Adrenal gland (tissue), 12 donors: ENCODE results near the gene MARCHF3. TPM values are rescaled to one million over a fixed set of nuclear protein-coding genes. Genes with fewer than 3 reads are reported as not detected.
A peak's percentile ranks its signal among the peaks of the same experiment; 100 is the strongest.
"Not testable (repeated sequence)": the region's sequence is repeated elsewhere in the genome, so short reads cannot be mapped to it uniquely, and the experiment has no call there.

Experiments used
- DNase-seq, 7 donors: peaks; one replicate each; pipeline ENCODE4 v3.0.0-alpha.2; 2019 to 2020
- H3K27ac ChIP-seq, 5 donors: fragments of 200-600 bp; sonication (generic) in 4 of 5; 1 replicate in 3 of 5; 2 replicates in 2 of 5; pipeline versions ENCODE4 v1.5.1 to v1.8.0; 2016 to 2020; ENCODE audit warnings: mild to moderate bottlenecking in 1 of 5
- H3K27me3 ChIP-seq: fragments of 200-600 bp; 2 replicates; pipeline ENCODE4 v1.8.0; 2021
- H3K36me3 ChIP-seq, 2 donors: fragments of 200-600 bp; replicated peaks in 1 of 2; 1 replicate in 1 of 2; 2 replicates in 1 of 2; pipeline versions ENCODE4 v1.5.1 to v1.8.0; 2018 to 2022
- H3K4me1 ChIP-seq, 2 donors: fragments of 200-600 bp; replicated peaks in 1 of 2; 1 replicate in 1 of 2; 2 replicates in 1 of 2; pipeline versions ENCODE4 v1.5.1 to v1.8.0; 2018 to 2021
- H3K4me3 ChIP-seq, 4 donors: fragments of 200-600 bp; sonication (generic) in 3 of 4; one replicate each; pipeline ENCODE4 v1.5.1; 2016 to 2018
- H3K9me3 ChIP-seq, 3 donors: fragments of 200-600 bp; sonication (generic) in 1 of 3; replicated peaks in 1 of 3; 1 replicate in 2 of 3; 2 replicates in 1 of 3; pipeline versions ENCODE4 v1.5.1 to v1.8.0; 2016 to 2021
- POLR2A ChIP-seq, 2 donors: fragments of 450-650 bp; IDR thresholded peaks; one replicate each; pipeline ENCODE4 v1.6.1; 2017; ENCODE audit warnings: antibody characterized with exemption in 2 of 2, mild to moderate bottlenecking in 2 of 2, moderate library complexity in 1 of 2
- WGBS, 4 donors: extraction: QIAGEN DNeasy Blood & Tissue Kit in 2 of 4; methylation state at CpG; one replicate each; pipeline versions ENCODE4 v1.1.5 to v1.1.7; 2013 to 2017; 5-methylcytosine and 5-hydroxymethylcytosine counted together
- intact Hi-C, 2 donors: fragments of 100-400 bp; cut with DNase I; formaldehyde crosslinking; loops; one replicate each; pipeline versions ENCODE4 v1.14.1 to v1.15.0; 2022 to 2023
- polyA plus RNA-seq, 3 donors: library from polyadenylated mRNA; stranded (reverse); fragments of 200-250 nt in 2 of 3; fragments of 350-450 nt in 1 of 3; fragmentation: Illumina TruSeq in 1 of 3; extraction: RNeasy Lipid Tissue Mini Kit (QIAGEN cat#74804) in 1 of 3; gene quantifications; one replicate each; pipeline ENCODE4 v1.2.3, GENCODE V29; 2013 to 2014
- total RNA-seq, 9 donors: library from RNA; depleted of rRNA in 4 of 9; stranded (reverse); fragments of >200 nt in 4 of 9; fragments of 120-200 nt in 1 of 9; fragmentation: NEBNext Ultra II Directional in 1 of 9; extraction: Animal tissue kit (Norgen Biotek cat#: 25700) in 1 of 9; gene quantifications; one replicate each; pipeline versions ENCODE4 v1.1.0 to v1.2.4, GENCODE V29; 2013 to 2023
- TF ChIP-seq, protein P1 (sequence below), 6 experiments: fragments of 450-650 bp in 4 of 6; fragments of 200-600 bp in 2 of 6; sonication (generic) in 1 of 6; IDR thresholded peaks; 1 replicate in 5 of 6; 2 replicates in 1 of 6; pipeline versions ENCODE4 v1.5.1 to v1.8.0; 2016 to 2021; ENCODE audit warnings: antibody characterized with exemption in 6 of 6, mild to moderate bottlenecking in 2 of 6, moderate library complexity in 1 of 6
- donor health status: healthy with polysubstance abuse.
- donor health status: Bipolar disorder and iron deficiency.
- donor health status: DM: yes; HTN: yes; CAD: no.
- donor health status: DM: no; HTN: no; CAD: no.
- donor health status: DM: no; HTN: no; CAD: no.
- donor health status: DM: yes; HTN: yes; CAD: no.

The MARCHF3 gene
- total and polyA plus RNA-seq, 12 donors: 3.9 to 48.9 (median 12.2) TPM

GRCh38 chr5:126846344-126846743 is 184.0 kb downstream of the MARCHF3 start:
- H3K36me3 ChIP-seq: no peaks in the 10 kb centered on the region
- TF ChIP-seq, protein P1, sequence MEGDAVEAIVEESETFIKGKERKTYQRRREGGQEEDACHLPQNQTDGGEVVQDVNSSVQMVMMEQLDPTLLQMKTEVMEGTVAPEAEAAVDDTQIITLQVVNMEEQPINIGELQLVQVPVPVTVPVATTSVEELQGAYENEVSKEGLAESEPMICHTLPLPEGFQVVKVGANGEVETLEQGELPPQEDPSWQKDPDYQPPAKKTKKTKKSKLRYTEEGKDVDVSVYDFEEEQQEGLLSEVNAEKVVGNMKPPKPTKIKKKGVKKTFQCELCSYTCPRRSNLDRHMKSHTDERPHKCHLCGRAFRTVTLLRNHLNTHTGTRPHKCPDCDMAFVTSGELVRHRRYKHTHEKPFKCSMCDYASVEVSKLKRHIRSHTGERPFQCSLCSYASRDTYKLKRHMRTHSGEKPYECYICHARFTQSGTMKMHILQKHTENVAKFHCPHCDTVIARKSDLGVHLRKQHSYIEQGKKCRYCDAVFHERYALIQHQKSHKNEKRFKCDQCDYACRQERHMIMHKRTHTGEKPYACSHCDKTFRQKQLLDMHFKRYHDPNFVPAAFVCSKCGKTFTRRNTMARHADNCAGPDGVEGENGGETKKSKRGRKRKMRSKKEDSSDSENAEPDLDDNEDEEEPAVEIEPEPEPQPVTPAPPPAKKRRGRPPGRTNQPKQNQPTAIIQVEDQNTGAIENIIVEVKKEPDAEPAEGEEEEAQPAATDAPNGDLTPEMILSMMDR (IDR thresholded peaks at IDR 0.05): peak in 1 of 6 experiments; percentile 18
- no peak for TF ChIP-seq POLR2A (IDR thresholded peaks at IDR 0.05)
- no peaks in the 10 kb centered on the region for H3K9me3 ChIP-seq
- H3K27ac ChIP-seq: no peak overlapping the region
- no peak overlapping the region for H3K4me3 ChIP-seq
- no peaks in the 10 kb centered on the region for H3K27me3 ChIP-seq
- DNase-seq: no peak
- intact Hi-C loops: loop anchor here in 1 of 2 donors (10.0 kb wide), 1 partner anchor 368 kb away; no protein-coding TSS in a partner anchor
- H3K4me1 ChIP-seq: peaks cover 4 to 36% of the 10 kb centered on the region in 2 donors

DNA sequence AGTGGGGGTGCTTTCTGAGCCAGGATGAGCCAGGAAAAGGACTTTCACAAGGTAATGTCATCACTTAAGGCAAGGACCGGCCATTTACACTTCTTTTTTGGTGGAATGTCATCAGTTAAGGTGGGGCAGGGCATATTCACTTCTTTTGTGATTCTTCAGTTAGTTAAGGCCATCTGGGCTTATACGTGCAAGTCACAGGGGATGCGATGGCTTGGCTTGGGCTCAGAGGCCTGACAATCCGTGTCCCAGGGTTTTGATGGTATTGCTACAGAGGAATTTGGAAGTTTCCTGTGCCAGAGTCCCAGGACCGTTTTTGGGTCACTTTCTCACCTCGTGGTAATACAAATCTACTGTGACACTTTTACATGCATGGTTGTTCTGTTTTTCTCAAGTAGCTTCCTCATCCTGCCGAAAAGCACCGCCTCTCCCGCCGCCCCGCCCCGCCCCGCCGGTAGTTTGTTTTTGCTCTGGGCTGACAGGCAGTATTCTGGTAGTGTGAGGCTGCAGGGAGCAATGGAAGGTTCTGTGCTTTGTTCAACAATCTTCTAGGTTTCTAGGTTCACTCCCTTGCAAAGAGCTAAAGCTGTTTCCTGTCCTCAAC is 184.8 kb downstream of the MARCHF3 start:
- not testable (repeated sequence) for H3K36me3 ChIP-seq, H3K9me3 ChIP-seq, H3K4me3 ChIP-seq, H3K27ac ChIP-seq, H3K27me3 ChIP-seq
- DNase-seq: peak in 1 of 7 donors; percentile 27
- intact Hi-C loops: loop anchor here in 1 of 2 donors (10.0 kb wide), 1 partner anchor 369 kb away; no protein-coding TSS in a partner anchor
- peaks cover 4 to 36% of the 10 kb centered on the region in 2 donors for H3K4me1 ChIP-seq
- WGBS, 4 donors: 39 to 69% (median 54%) methylated on average over 11 to 14 of the region's 14 CpGs

- not testable (repeated sequence) for H3K4me3 ChIP-seq, H3K36me3 ChIP-seq, H3K27ac ChIP-seq, H3K9me3 ChIP-seq, DNase-seq, H3K27me3 ChIP-seq
- 82 to 88% (median 86%) methylated on average over 11 of the region's 11 CpGs for WGBS, 4 donors
- intact Hi-C loops: loop anchor here in 1 of 2 donors (10.0 kb wide), 1 partner anchor 371 kb away; no protein-coding TSS in a partner anchor
- H3K4me1 ChIP-seq: peaks cover 0 to 26% of the 10 kb centered on the region in 2 donors
These were observed 187.0 kb downstream of the MARCHF3 start for GRCh38 chr5:126843375-126843774.

DNA sequence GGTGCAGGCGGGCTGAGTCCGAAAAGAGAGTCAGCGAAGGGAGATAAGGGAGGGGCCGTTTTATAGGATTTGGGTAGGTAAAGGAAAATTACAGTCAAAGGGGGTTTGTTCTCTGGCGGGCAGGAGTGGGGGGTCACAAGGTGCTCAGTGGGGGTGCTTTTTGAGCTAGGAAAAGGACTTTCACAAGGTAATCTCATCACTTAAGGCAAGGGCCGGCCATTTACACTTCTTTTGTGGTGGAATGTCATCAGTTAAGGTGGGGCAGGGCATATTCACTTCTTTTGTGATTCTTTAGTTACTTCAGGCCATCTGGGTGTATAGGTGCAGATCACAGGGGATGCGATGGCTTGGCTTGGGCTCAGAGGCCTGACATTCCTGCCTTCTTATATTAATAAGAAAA is 191.0 kb downstream of the MARCHF3 start:
- H3K9me3 ChIP-seq, H3K27me3 ChIP-seq, H3K4me1 ChIP-seq, H3K27ac ChIP-seq, H3K4me3 ChIP-seq, DNase-seq, H3K36me3 ChIP-seq: not testable (repeated sequence)
- 84 to 98% (median 92%) methylated on average over 7 of the region's 7 CpGs for WGBS, 4 donors
- intact Hi-C loops: loop anchor here in 1 of 2 donors (5.0 to 10.0 kb wide), 2 partner anchors 195 to 473 kb away; partner anchors contain the start of gene MARCHF3

DNA sequence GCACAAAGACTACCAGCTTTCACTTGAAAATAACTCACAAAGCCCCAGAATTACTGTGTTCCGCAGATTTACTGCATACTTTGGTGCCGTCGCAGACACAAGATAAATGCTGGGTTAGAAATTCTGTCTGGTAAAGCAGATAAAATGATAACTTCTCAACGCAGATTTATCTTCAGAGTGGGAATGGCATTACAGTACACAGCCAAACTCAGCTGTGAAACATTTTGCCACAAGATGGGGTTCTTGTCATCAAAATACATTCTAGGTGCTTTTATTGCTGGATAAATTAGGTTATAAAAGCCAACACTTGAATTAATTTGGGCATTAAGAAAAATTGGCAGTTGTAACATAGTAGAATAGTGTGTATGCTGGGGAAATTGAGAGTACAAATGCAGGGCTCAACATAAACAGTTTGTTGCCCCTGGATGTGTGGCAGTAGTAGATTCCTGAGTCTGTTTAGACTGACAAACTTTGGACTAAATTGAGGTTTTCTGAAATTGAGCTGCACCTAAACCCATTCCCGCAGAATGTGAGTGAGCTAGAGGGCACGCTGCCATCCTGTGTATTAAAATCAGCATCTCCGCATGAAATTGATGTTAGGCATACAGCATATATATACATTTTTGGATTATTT is 192.3 kb downstream of the MARCHF3 start:
- TF ChIP-seq, protein P1 (IDR thresholded peaks at IDR 0.05): peak; percentile 20 to 69 (median 58)
- no peak for TF ChIP-seq POLR2A (IDR thresholded peaks at IDR 0.05)
- WGBS, 4 donors: 63 to 79% (median 73%) methylated on average over 7 of the region's 7 CpGs
- no peak overlapping the region for H3K27ac ChIP-seq
- H3K4me3 ChIP-seq: no peak overlapping the region
- H3K9me3 ChIP-seq: no peaks in the 10 kb centered on the region
- no peaks in the 10 kb centered on the region for H3K4me1 ChIP-seq
- no peaks in the 10 kb centered on the region for H3K27me3 ChIP-seq
- no peaks in the 10 kb centered on the region for H3K36me3 ChIP-seq
- peak in 1 of 7 donors; percentile 27 for DNase-seq
- intact Hi-C loops: loop anchor here in 1 of 2 donors (5.0 to 10.0 kb wide), 2 partner anchors 197 to 474 kb away; partner anchors contain the start of gene MARCHF3
